ENCODE results near the gene CAPZB. TPM values are rescaled to one million over a fixed set of nuclear protein-coding genes. Genes with fewer than 3 reads are reported as not detected.

The CAPZB gene
- total RNA-seq, 3 donors from 2014 or later: 112 to 114 (median 113) TPM

- no peaks in the 10 kb centered on the region for H3K27me3 ChIP-seq
- no peaks in the 10 kb centered on the region for H3K36me3 ChIP-seq
- H3K9me3 ChIP-seq: no peaks in the 10 kb centered on the region
- no peak for TF ChIP-seq CTCF (IDR thresholded peaks at IDR 0.05)
- no peak for TF ChIP-seq POLR2AphosphoS5 (IDR thresholded peaks at IDR 0.05)
- no peak for DNase-seq (ENCODE audit: low spot score in 2 of 2)
- H3K27ac ChIP-seq: peak overlapping the region in 1 of 2 donors; percentile 67
- intact Hi-C loops (cut with DNase I; ENCODE audit: low total_unique reads): no loop called here
- no peak overlapping the region for H3K4me3 ChIP-seq
- H3K4me1 ChIP-seq: peaks cover 5 to 14% of the 10 kb centered on the region in 2 donors
Measured at GRCh38 chr1:19465123-19465522, 20.2 kb downstream of the CAPZB start.

DNA sequence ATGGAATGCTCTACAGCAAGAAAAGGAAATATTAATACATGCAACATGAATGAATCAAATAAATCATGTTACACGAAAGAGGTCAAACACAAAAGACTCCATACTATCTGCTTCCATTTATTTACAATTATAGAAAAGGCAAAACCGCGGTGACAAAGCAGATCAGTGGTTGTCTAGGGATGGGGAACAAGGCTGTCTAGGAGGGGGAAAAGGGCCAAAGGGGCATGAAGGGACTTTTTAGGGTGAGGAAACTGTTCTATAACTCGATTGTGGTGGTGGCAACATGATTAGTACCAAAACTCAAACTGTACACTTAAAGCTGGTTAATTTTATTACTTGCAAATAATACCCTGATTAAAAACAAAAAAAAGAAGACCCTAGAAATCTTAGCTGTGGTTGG lies 20.6 kb downstream of the CAPZB start:
- Histone ChIP-seq H3K4me3 (no peak overlapping the region), H3K27me3 (no peaks in the 10 kb centered on the region), H3K27ac (no peak overlapping the region), H3K4me1 (peaks cover 4 to 14% of the 10 kb centered on the region in 2 donors), H3K36me3 (no peaks in the 10 kb centered on the region), H3K9me3 (no peaks in the 10 kb centered on the region)
- DNase-seq (ENCODE audit: low spot score in 2 of 2): no peak
- intact Hi-C loops (cut with DNase I; ENCODE audit: low total_unique reads): no loop called here
- TF ChIP-seq CTCF (IDR thresholded peaks at IDR 0.05) (no peak), POLR2A (IDR thresholded peaks at IDR 0.05) (no peak), POLR2AphosphoS5 (IDR thresholded peaks at IDR 0.05) (no peak)

GRCh38 chr1:19463504-19463803 lies 21.9 kb downstream of the CAPZB start:
- Histone ChIP-seq H3K9me3 (no peaks in the 10 kb centered on the region), H3K4me1 (peaks cover 0 to 11% of the 10 kb centered on the region in 2 donors), H3K36me3 (no peaks in the 10 kb centered on the region), H3K27me3 (no peaks in the 10 kb centered on the region), H3K4me3 (no peak overlapping the region), H3K27ac (peak overlapping the region in 1 of 2 donors; percentile 9)
- no peak for TF ChIP-seq CTCF (IDR thresholded peaks at IDR 0.05)
- TF ChIP-seq POLR2AphosphoS5 (IDR thresholded peaks at IDR 0.05): no peak
- TF ChIP-seq POLR2A (IDR thresholded peaks at IDR 0.05): no peak
- no peak for DNase-seq (ENCODE audit: low spot score in 2 of 2)
- intact Hi-C loops (cut with DNase I; ENCODE audit: low total_unique reads): no loop called here

DNA sequence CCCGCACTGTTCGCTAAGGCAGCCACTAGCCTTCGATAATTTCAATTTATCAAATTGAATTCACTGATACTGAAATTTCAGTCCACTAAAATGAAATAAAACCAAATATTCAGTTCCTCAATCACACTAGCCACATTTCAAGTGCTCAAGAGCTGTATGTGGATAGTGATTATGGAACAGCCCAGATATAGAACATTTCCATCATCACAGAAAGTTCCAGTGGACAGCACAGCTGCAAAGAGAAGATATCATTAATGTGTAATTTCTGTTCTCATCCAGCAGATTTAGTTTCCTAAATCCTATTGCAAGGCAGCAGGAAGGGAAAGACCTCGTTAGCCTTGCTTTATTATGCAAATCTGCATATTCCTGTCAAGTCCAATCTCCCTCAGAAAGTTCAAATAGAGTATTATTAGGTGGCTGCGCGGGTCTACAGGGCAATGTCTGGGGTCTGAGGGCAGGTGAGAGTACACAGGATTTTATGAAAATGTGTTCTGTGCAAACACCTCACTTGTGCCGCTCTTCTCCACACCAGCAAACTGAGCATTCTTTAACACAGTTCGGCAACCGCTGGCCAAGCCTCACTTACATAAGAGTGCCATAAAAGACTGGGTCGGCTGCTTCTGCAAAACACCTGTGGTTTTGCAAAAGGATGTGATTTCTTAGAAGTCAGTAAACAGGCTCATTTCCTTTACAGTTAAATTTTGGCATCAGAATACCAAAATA lies 22.4 kb downstream of the CAPZB start:
- peaks cover 0 to 11% of the 10 kb centered on the region in 2 donors for H3K4me1 ChIP-seq
- peak overlapping the region in 1 of 2 donors; percentile 1 for H3K27ac ChIP-seq
- TF ChIP-seq CTCF (IDR thresholded peaks at IDR 0.05): no peak
- peak in 1 of 2 donors; percentile 40 for DNase-seq (ENCODE audit: low spot score in 2 of 2)
- no peaks in the 10 kb centered on the region for H3K36me3 ChIP-seq
- H3K27me3 ChIP-seq: no peaks in the 10 kb centered on the region
- H3K4me3 ChIP-seq: no peak overlapping the region
- H3K9me3 ChIP-seq: no peaks in the 10 kb centered on the region
- intact Hi-C loops (cut with DNase I; ENCODE audit: low total_unique reads): no loop called here

- Histone ChIP-seq H3K4me3 (no peak overlapping the region), H3K4me1 (peaks cover 0 to 11% of the 10 kb centered on the region in 2 donors), H3K36me3 (no peaks in the 10 kb centered on the region), H3K27ac (peak overlapping the region in 1 of 2 donors; percentile 44), H3K9me3 (no peaks in the 10 kb centered on the region), H3K27me3 (no peaks in the 10 kb centered on the region)
- TF ChIP-seq POLR2AphosphoS5 (IDR thresholded peaks at IDR 0.05): no peak
- no peak for TF ChIP-seq CTCF (IDR thresholded peaks at IDR 0.05)
- TF ChIP-seq POLR2A (IDR thresholded peaks at IDR 0.05): no peak
- DNase-seq (ENCODE audit: low spot score in 2 of 2): no peak
- intact Hi-C loops (cut with DNase I; ENCODE audit: low total_unique reads): no loop called here
Measured at GRCh38 chr1:19461220-19461554, 24.2 kb downstream of the CAPZB start.

All from breast epithelium (tissue), 4 donors.